Brain microvascular endothelial cell (primary cell): ENCODE measurements around the gene BIRC6.

ENCODE experiments used
- DNase-seq: peaks from one replicate; pipeline ENCODE4 v3.0.0-alpha.2; 2020
- H3K27ac ChIP-seq: fragments of 250-450 bp; sonication (Bioruptor Pico); 2 replicates; pipeline ENCODE4 v1.5.1; 2020; ENCODE audit warnings: mild to moderate bottlenecking, moderate library complexity
- H3K27me3 ChIP-seq: fragments of 250-450 bp; sonication (Bioruptor Pico); replicated peaks from 2 replicates; pipeline ENCODE4 v1.5.1; 2020; ENCODE audit warnings: mild to moderate bottlenecking
- H3K36me3 ChIP-seq: fragments of 250-450 bp; sonication (Bioruptor Pico); replicated peaks from 2 replicates; pipeline ENCODE4 v1.5.1; 2020; ENCODE audit warnings: mild to moderate bottlenecking
- H3K4me3 ChIP-seq: 2 replicates; pipeline ENCODE4 v1.5.1; 2011; ENCODE audit warnings: low read depth, mild to moderate bottlenecking, control low read depth, low read length, moderate library complexity
- CTCF ChIP-seq: IDR thresholded peaks from 2 replicates; pipeline ENCODE4 v1.5.1; 2011; ENCODE audit warnings: low read depth, mild to moderate bottlenecking, moderate library complexity, low read length, control low read depth, inconsistent platforms; ENCODE audit errors: missing control alignments
- in situ Hi-C: cut with HindIII; loops from 2 replicates; pipeline ENCODE4 v1.10.0; 2017; ENCODE audit warnings: low sequenced_read_pairs, low pct_ligation_motif_present

Gene BIRC6

GRCh38 chr2:32386739-32387138 is 29.9 kb downstream of the BIRC6 start:
- H3K36me3 ChIP-seq: peaks cover 20% of the 10 kb centered on the region
- no peak overlapping the region for H3K27ac ChIP-seq
- in situ Hi-C loops: no loop called here
- DNase-seq: no peak
- H3K4me3 ChIP-seq: no peak overlapping the region
- H3K27me3 ChIP-seq: no peaks in the 10 kb centered on the region
- TF ChIP-seq CTCF: no peak

- in situ Hi-C loops: no loop called here
- H3K4me3 ChIP-seq: no peak overlapping the region
- no peak for TF ChIP-seq CTCF
- no peak for DNase-seq
- no peak overlapping the region for H3K27ac ChIP-seq
- H3K27me3 ChIP-seq: no peaks in the 10 kb centered on the region
- H3K36me3 ChIP-seq: peaks cover 19% of the 10 kb centered on the region
Observed at GRCh38 chr2:32399221-32399620, 42.4 kb downstream of the BIRC6 start.

GRCh38 chr2:32402091-32402490 is 45.3 kb downstream of the BIRC6 start:
- no peak for DNase-seq
- Histone ChIP-seq H3K27me3 (no peaks in the 10 kb centered on the region), H3K27ac (no peak overlapping the region), H3K4me3 (no peak overlapping the region), H3K36me3 (peaks cover 10% of the 10 kb centered on the region)
- in situ Hi-C loops: no loop called here
- no peak for TF ChIP-seq CTCF

GRCh38 chr2:32403782-32404181 is 47.0 kb downstream of the BIRC6 start:
- in situ Hi-C loops: no loop called here
- no peak for TF ChIP-seq CTCF
- no peak overlapping the region for H3K4me3 ChIP-seq
- no peak for DNase-seq
- H3K27me3 ChIP-seq: no peaks in the 10 kb centered on the region
- H3K36me3 ChIP-seq: peaks cover 8% of the 10 kb centered on the region
- H3K27ac ChIP-seq: no peak overlapping the region

- TF ChIP-seq CTCF: no peak
- no peak for DNase-seq
- in situ Hi-C loops: no loop called here
- no peak overlapping the region for H3K4me3 ChIP-seq
- H3K27ac ChIP-seq: no peak overlapping the region
- H3K36me3 ChIP-seq: peaks cover 10% of the 10 kb centered on the region
- no peaks in the 10 kb centered on the region for H3K27me3 ChIP-seq
Observed at GRCh38 chr2:32404691-32405090, 47.9 kb downstream of the BIRC6 start.

- H3K27ac ChIP-seq: no peak overlapping the region
- DNase-seq: no peak
- H3K4me3 ChIP-seq: no peak overlapping the region
- TF ChIP-seq CTCF: no peak
- no peaks in the 10 kb centered on the region for H3K27me3 ChIP-seq
- peaks cover 26% of the 10 kb centered on the region for H3K36me3 ChIP-seq
- in situ Hi-C loops: no loop called here
Observed at GRCh38 chr2:32416519-32416918, 59.7 kb downstream of the BIRC6 start.
